Measurements from ENCODE around the gene NAV1. TPM values are rescaled to one million over a fixed set of nuclear protein-coding genes. Genes with fewer than 3 reads are reported as not detected.
A peak's percentile ranks its signal among the peaks of the same experiment; 100 is the strongest.

NAV1 gene
- polyA plus RNA-seq, 1 donor (not counting 4 experiments of a cell fraction or from before 2014, with no cell fraction given): 13.2 TPM

- H3K4me3 ChIP-seq (ENCODE audit: control insufficient read depth in 2 of 3, extremely low read depth in 1 of 3, insufficient read depth in 2 of 3, low read depth in 1 of 3, low read length in 3 of 3): peak overlapping the region; percentile 45 to 64 (median 55)
- no peaks in the 10 kb centered on the region for H4K20me1 ChIP-seq (ENCODE audit: control insufficient read depth, extremely low read depth, insufficient read depth, low read length)
- H3K36me3 ChIP-seq (ENCODE audit: control insufficient read depth in 2 of 2, extremely low read depth in 1 of 2, insufficient read depth in 2 of 2, low read length in 2 of 2): no peaks in the 10 kb centered on the region
- no peaks in the 10 kb centered on the region for H3K9me1 ChIP-seq (ENCODE audit: control insufficient read depth, extremely low read depth, insufficient read depth, low read length)
- H3K9me3 ChIP-seq (ENCODE audit: control insufficient read depth, low read depth, low read length): no peaks in the 10 kb centered on the region
- no peak overlapping the region for H3K27ac ChIP-seq (ENCODE audit: control insufficient read depth, insufficient read depth, low read length)
- no peak for TF ChIP-seq CTCF (optimal IDR thresholded peaks at IDR 0.05 in 1 of 3, IDR thresholded peaks at IDR 0.05 in 1 of 3, conservative IDR thresholded peaks at IDR 0.05 in 1 of 3; ENCODE audit: extremely low read depth in 1 of 3, insufficient read depth in 2 of 3, low read length in 3 of 3)
- no peak for TF ChIP-seq EZH2 (IDR thresholded peaks at IDR 0.05; ENCODE audit: low read length)
- FAIRE-seq: no peak
- no peak overlapping the region for H3K9ac ChIP-seq (ENCODE audit: control insufficient read depth, extremely low read depth, insufficient read depth, low read length)
- peaks cover 20% of the 10 kb centered on the region for H3K27me3 ChIP-seq (ENCODE audit: control insufficient read depth, extremely low read depth, insufficient read depth, low read length)
- H2AFZ ChIP-seq (ENCODE audit: control insufficient read depth, low read length): peak overlapping the region; percentile 74
- no peaks in the 10 kb centered on the region for H3K79me2 ChIP-seq (ENCODE audit: control insufficient read depth, insufficient read depth, low read length)
- dilution Hi-C loops (cut with MboI; ENCODE audit: extremely low pct_ligation_motif_present, low sequenced_read_pairs): no loop called here
- H3K4me2 ChIP-seq (ENCODE audit: control insufficient read depth, extremely low read depth, insufficient read depth, low read depth, low read length): peak overlapping the region; percentile 90
- DNase-seq (ENCODE audit: low read depth, low spot score): no peak
- H3K4me1 ChIP-seq (ENCODE audit: control insufficient read depth, extremely low read depth, insufficient read depth, low read length): peaks cover 24% of the 10 kb centered on the region
These were observed 876 bp upstream of the NAV1 start for GRCh38 chr1:201537891-201538611.

- H3K9me3 ChIP-seq (ENCODE audit: control insufficient read depth, low read depth, low read length): no peaks in the 10 kb centered on the region
- FAIRE-seq: no peak
- dilution Hi-C loops (cut with MboI; ENCODE audit: extremely low pct_ligation_motif_present, low sequenced_read_pairs): no loop called here
- H3K4me2 ChIP-seq (ENCODE audit: control insufficient read depth, extremely low read depth, insufficient read depth, low read depth, low read length): peak overlapping the region; percentile 90
- DNase-seq (ENCODE audit: low read depth, low spot score): no peak
- H3K27ac ChIP-seq (ENCODE audit: control insufficient read depth, insufficient read depth, low read length): no peak overlapping the region
- H3K4me3 ChIP-seq (ENCODE audit: control insufficient read depth in 2 of 3, extremely low read depth in 1 of 3, insufficient read depth in 2 of 3, low read depth in 1 of 3, low read length in 3 of 3): peak overlapping the region; percentile 45 to 64 (median 55)
- no peaks in the 10 kb centered on the region for H4K20me1 ChIP-seq (ENCODE audit: control insufficient read depth, extremely low read depth, insufficient read depth, low read length)
- H3K9me1 ChIP-seq (ENCODE audit: control insufficient read depth, extremely low read depth, insufficient read depth, low read length): no peaks in the 10 kb centered on the region
- peaks cover 24% of the 10 kb centered on the region for H3K4me1 ChIP-seq (ENCODE audit: control insufficient read depth, extremely low read depth, insufficient read depth, low read length)
- no peaks in the 10 kb centered on the region for H3K36me3 ChIP-seq (ENCODE audit: control insufficient read depth in 2 of 2, extremely low read depth in 1 of 2, insufficient read depth in 2 of 2, low read length in 2 of 2)
- peaks cover 20% of the 10 kb centered on the region for H3K27me3 ChIP-seq (ENCODE audit: control insufficient read depth, extremely low read depth, insufficient read depth, low read length)
- TF ChIP-seq EZH2 (IDR thresholded peaks at IDR 0.05; ENCODE audit: low read length) (peak; percentile 60), CTCF (optimal IDR thresholded peaks at IDR 0.05 in 1 of 3, IDR thresholded peaks at IDR 0.05 in 1 of 3, conservative IDR thresholded peaks at IDR 0.05 in 1 of 3; ENCODE audit: extremely low read depth in 1 of 3, insufficient read depth in 2 of 3, low read length in 3 of 3) (no peak)
- H3K9ac ChIP-seq (ENCODE audit: control insufficient read depth, extremely low read depth, insufficient read depth, low read length): peak overlapping the region; percentile 45
- H3K79me2 ChIP-seq (ENCODE audit: control insufficient read depth, insufficient read depth, low read length): no peaks in the 10 kb centered on the region
- H2AFZ ChIP-seq (ENCODE audit: control insufficient read depth, low read length): peak overlapping the region; percentile 58
These were observed 869 bp downstream of the NAV1 start for GRCh38 chr1:201539561-201540431.
